Posterior cingulate gyrus (tissue), 11 donors: Measurements from ENCODE around the gene PCDH8.
A peak's percentile ranks its signal among the peaks of the same experiment; 100 is the strongest.

Source experiments
- DNase-seq, 10 donors: peaks; one replicate each; pipeline versions ENCODE4 v3.0.0 to v3.0.0-alpha.2; 2020 to 2021; ENCODE audit warnings: mixed read lengths in 3 of 10
- intact Hi-C: fragments of 100-400 bp; cut with DNase I; formaldehyde crosslinking; loops from one replicate; pipeline ENCODE4 v1.15.1; 2023

PCDH8 gene

GRCh38 chr13:52848455-52849195, at the start of gene PCDH8:
PCDH8 (minus strand) TSS chr13:52848640; CDS start chr13:52848436, 204 bp downstream.
- intact Hi-C loops = loop anchor here (5.0 kb wide), 2 partner anchors 106 to 304 kb away; no protein-coding TSS in a partner anchor
- DNase-seq = peak; percentile 55 to 98 (median 86)

- DNase-seq = peak in 6 of 10 donors; percentile 11 to 90 (median 32)
- intact Hi-C loops = no loop called here
These were observed 48.6 kb upstream of the PCDH8 start for GRCh38 chr13:52896827-52897659.

- intact Hi-C loops = no loop called here
- DNase-seq = no peak
These were observed 46.0 kb upstream of the PCDH8 start for GRCh38 chr13:52894413-52894812.

- intact Hi-C loops = no loop called here
- no peak for DNase-seq
These were observed 44.5 kb upstream of the PCDH8 start for GRCh38 chr13:52892925-52893324.

GRCh38 chr13:52891706-52892105, 43.3 kb upstream of the PCDH8 start:
- no peak for DNase-seq
- intact Hi-C loops = no loop called here

- DNase-seq = no peak
- intact Hi-C loops = no loop called here
These were observed 38.7 kb upstream of the PCDH8 start for GRCh38 chr13:52887165-52887564.

- intact Hi-C loops = no loop called here
These were observed 36.7 kb upstream of the PCDH8 start for GRCh38 chr13:52885141-52885540.

GRCh38 chr13:52884429-52885010, 36.1 kb upstream of the PCDH8 start:
- intact Hi-C loops = no loop called here
- DNase-seq = no peak

More at GRCh38 chr13:52885141-52885540, 36.7 kb upstream of the PCDH8 start:
- no peak for DNase-seq

GRCh38 chr13:52882785-52883184, 34.3 kb upstream of the PCDH8 start:
- no peak for DNase-seq
- intact Hi-C loops = no loop called here

- no peak for DNase-seq
- intact Hi-C loops = no loop called here
These were observed 31.7 kb upstream of the PCDH8 start for GRCh38 chr13:52879950-52880741.

GRCh38 chr13:52878831-52879230, 30.4 kb upstream of the PCDH8 start:
- intact Hi-C loops = no loop called here

GRCh38 chr13:52870143-52870542, 21.7 kb upstream of the PCDH8 start:
- no peak for DNase-seq
- intact Hi-C loops = no loop called here

More at GRCh38 chr13:52878831-52879230, 30.4 kb upstream of the PCDH8 start:
- DNase-seq = no peak

- intact Hi-C loops = no loop called here
These were observed 21.2 kb upstream of the PCDH8 start for GRCh38 chr13:52869621-52870020.

GRCh38 chr13:52869050-52869449, 20.6 kb upstream of the PCDH8 start:
- intact Hi-C loops = no loop called here
- DNase-seq = no peak

More at GRCh38 chr13:52869621-52870020, 21.2 kb upstream of the PCDH8 start:
- no peak for DNase-seq

GRCh38 chr13:52868190-52868589, 19.8 kb upstream of the PCDH8 start:
- intact Hi-C loops = no loop called here
- peak in 1 of 10 donors; percentile 17 for DNase-seq

- intact Hi-C loops = no loop called here
- DNase-seq = no peak
These were observed 16.5 kb upstream of the PCDH8 start for GRCh38 chr13:52864941-52865340.

- intact Hi-C loops = no loop called here
- DNase-seq = peak in 1 of 10 donors; percentile 81
These were observed 14.1 kb upstream of the PCDH8 start for GRCh38 chr13:52862358-52863206.

- intact Hi-C loops = loop anchor here (5.0 kb wide), 1 partner anchor 115 kb away; no protein-coding TSS in a partner anchor
- DNase-seq = no peak
These were observed 4.0 kb upstream of the PCDH8 start for GRCh38 chr13:52852444-52852843.
